Stimulated activated CD4-positive, alpha-beta T cell treated with anti-CD3 and anti-CD28 coated beads, Interleukin-15, amount 100 ng/mL, for 1 hour (primary cell): Measurements from ENCODE around the gene TGFB1I1.
"Not testable (repeated sequence)": the region's sequence is repeated elsewhere in the genome, so short reads cannot be mapped to it uniquely, and the experiment has no call there.

Source experiments
- DNase-seq, 2 donors: peaks; one replicate each; pipeline ENCODE4 v3.0.0-alpha.2; 2020; ENCODE audit warnings: low read depth in 1 of 2, low spot score in 1 of 2

The TGFB1I1 gene

DNA sequence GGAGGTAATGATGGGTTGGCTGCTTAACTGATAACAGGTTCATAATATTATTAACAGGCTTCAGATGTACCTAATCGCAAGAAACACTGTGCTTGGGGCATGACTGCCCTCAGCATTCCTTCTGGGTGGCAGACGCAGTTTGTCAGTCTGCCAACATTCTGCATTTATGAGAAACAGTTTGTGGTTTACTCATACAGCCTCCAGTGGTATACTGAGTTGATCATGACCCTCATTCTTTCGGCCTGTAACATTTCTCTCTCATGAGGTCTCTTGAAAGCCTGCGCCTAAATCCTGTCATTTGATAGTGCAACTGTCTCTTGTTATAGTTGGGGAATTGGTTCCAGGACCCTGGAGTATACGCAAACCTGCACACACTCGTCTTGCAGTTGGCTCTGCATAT is 41.2 kb downstream of the TGFB1I1 start:
- DNase-seq: no peak

DNA sequence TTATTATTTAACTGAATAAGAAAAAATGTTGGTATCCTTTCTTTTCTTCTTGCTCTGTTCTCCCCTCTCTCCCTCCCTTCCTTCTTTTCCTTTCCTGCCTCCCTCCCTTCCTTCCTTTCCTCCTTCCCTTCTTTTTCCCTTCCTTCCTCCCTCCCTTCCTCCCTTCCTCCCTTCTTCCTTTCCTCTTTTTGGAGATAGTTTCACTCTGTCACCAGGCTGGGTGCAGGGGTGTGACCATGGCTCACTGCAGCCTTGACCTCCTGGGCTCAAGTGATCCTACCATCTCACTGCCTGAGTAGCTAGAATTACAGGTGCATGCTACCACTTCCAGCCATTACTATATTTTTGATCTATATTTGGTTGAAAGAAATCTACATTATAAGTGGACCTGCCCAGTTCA is 41.9 kb downstream of the TGFB1I1 start:
- no peak for DNase-seq

DNA sequence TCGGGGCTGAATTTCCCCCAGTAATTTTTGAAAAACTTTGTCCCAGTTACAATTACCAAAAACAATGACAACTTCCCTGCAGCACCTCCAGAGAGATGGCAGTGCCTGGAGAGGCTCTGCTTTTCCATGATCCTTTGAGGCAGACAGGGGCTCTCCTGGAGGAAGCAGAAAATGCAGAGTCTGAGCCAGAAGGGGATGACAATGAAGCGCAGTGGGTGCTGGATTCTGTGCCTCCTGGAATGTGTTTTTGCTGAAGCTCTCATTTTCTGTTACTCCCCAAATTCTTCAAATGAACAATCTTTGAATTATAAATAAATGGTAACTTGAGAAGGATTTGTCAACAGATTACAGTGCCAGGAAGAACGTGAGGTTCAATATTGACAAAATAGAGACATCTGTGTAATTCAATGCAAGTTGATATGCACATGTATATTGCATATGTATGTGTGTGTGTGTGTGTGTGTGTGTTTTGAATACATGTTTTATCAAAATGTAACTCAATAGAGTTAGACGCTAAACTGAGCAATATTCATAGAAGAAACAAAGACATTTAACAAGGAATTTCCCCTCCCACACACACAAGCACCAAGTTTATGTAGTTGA is 45.9 kb downstream of the TGFB1I1 start:
- DNase-seq: no peak

DNA sequence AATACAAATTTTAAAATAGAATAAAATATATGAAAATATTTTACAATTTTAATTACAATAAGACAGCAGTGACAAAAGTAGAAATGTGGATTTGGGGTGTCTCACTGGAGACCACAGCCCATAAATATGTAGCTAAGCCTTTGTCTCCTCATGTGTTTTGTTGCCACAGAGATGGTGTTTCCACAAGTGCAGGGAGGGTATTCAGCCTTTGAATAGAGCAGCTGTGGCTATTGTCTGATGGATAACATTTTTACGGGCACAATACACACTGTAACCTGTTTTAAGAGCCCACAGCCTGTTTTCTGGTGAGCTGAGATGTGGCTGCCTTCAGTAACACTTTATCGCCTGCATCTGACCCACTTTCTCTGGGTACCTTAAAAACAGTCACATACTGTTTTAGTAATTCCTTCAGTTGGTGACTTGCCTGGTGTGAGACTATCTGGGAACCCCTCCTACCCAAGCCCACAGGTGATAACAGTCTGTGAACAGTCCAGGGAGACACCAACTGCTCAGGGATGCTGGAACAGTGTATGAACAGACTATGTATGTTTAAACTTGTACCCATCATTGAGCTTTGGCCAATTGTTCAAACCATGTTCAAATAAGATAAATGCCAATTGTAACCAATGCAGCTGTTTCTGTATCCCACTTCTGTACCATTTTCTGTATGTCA is 47.9 kb downstream of the TGFB1I1 start:
- DNase-seq: no peak

DNA sequence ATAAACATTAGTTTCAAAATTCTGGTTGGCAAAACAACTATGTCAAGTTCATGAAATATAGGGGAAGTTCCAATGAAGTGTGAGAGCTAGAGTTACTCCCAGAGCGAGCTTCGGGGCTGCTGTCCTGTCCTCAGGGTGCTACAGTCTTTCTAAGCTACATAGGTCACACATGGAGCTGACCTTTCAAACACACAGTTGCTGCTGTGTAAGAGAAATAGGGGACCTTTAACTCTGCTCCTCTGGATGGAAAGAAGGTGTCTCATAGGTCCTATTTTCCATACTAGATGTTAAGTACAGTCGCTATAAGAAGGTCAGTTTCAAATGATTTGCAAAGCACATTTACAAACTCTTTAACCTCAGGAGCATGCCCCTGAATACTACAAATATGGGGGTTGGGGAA is 49.4 kb downstream of the TGFB1I1 start:
- no peak for DNase-seq

DNA sequence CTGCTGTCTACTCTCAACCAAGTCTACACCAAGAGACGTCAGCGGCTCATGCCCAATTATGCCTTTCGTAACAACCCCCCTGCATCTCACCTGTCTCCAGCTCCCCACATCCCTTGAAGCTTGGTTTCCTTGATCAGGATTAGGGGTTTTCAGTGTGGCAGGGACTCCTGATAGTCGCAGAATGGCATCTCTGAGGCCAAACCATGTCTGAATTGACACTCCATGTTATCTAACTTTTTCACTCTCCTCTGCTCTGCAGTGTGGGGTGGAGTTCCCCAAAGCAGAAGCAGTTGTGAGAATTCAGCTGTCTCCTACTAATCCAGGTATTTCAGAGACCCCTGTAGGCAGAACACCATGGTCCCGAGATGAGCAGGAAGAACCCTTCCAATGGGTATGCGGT is 50.1 kb downstream of the TGFB1I1 start:
- DNase-seq: no peak

DNA sequence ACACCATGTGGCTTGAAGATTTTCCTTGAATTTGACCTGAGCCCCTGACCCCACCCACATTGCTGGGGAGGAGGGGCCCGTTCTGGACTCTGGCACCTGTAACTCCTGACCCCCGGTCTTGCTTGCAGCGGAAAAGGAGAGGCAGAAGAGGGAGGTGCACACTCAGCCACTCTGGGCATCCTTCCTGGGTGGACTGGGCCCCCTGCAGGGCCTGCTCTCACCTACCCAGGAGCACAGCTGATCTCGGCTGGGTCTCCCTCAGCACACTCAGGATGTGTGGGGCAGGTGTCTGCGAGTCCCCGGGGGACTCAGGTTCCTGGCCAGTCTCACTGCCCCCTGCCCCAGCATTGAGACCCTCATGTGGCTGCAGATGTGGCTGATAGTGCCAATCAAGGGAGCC is 51.8 kb downstream of the TGFB1I1 start:
- not testable (repeated sequence) for DNase-seq

DNA sequence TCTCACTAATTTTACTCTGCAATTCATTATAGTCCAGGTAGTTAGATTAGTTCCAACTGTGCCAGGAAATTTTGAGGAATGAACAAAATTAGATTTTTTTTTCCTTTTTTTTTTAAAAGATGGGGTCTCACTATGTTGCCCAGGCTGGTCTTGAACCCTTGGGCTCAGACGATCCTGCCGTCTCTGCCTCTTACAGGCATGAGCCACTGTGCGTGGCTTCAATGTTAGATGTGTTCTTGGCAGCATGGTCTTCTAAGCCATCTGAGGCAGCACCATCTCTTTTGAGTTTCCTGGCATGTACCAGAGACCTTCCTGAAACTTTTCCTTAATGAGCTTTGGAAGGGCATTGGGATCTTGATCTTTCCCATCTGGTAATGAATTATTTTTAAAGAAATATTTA is 53.2 kb downstream of the TGFB1I1 start:
- no peak for DNase-seq
